ENCODE measurements around the gene MCC. TPM values are rescaled to one million over a fixed set of nuclear protein-coding genes. Genes with fewer than 3 reads are reported as not detected.

MCC gene
- total and polyA plus RNA-seq, 4 donors: 9.0 to 47.3 (median 14.7) TPM

- Histone ChIP-seq H3K27me3 (ENCODE audit: control insufficient read depth in 4 of 4, insufficient read depth in 4 of 4, low read length in 3 of 4) (no peaks in the 10 kb centered on the region), H3K36me3 (ENCODE audit: control insufficient read depth in 4 of 4, insufficient read depth in 3 of 4, low read depth in 1 of 4, low read length in 3 of 4) (no peaks in the 10 kb centered on the region), H3K4me1 (ENCODE audit: control insufficient read depth in 4 of 4, insufficient read depth in 4 of 4, low read length in 3 of 4) (no peaks in the 10 kb centered on the region), H3K4me3 (ENCODE audit: low read depth in 1 of 3, low read length in 3 of 3) (no peak overlapping the region), H3K27ac (ENCODE audit: low read depth in 1 of 2, low read length in 2 of 2) (no peak overlapping the region), H3K9me3 (ENCODE audit: control insufficient read depth in 4 of 4, low read length in 3 of 4) (no peaks in the 10 kb centered on the region), H3K9ac (ENCODE audit: low read depth in 1 of 2, low read length in 2 of 2) (no peak overlapping the region)
- WGBS: 70% methylated on average over 3 of the region's 3 CpGs
- no peak for DNase-seq (ENCODE audit: low spot score)
- TF ChIP-seq ZBTB33 (IDR thresholded peaks at IDR 0.05) (no peak), HNF4G (IDR thresholded peaks at IDR 0.05) (no peak), GABPA (IDR thresholded peaks at IDR 0.05 in 1 of 2, conservative IDR thresholded peaks at IDR 0.05 in 1 of 2) (no peak), RXRA (IDR thresholded peaks at IDR 0.05) (no peak), HNF4A (conservative IDR thresholded peaks at IDR 0.05) (no peak), NR2F2 (IDR thresholded peaks at IDR 0.05) (no peak), SP1 (IDR thresholded peaks at IDR 0.05) (no peak), RAD21 (IDR thresholded peaks at IDR 0.05) (no peak), YY1 (IDR thresholded peaks at IDR 0.05) (no peak), CTCF (IDR thresholded peaks at IDR 0.05; ENCODE audit: low read depth, low read length, missing input control) (no peak), EGR1 (IDR thresholded peaks at IDR 0.05; ENCODE audit: low read depth in 2 of 2) (no peak), FOXA2 (IDR thresholded peaks at IDR 0.05) (no peak)
Measured at GRCh38 chr5:113338628-113339027, 149.6 kb downstream of the MCC start.

- Histone ChIP-seq H3K36me3 (ENCODE audit: control insufficient read depth in 4 of 4, insufficient read depth in 3 of 4, low read depth in 1 of 4, low read length in 3 of 4) (no peaks in the 10 kb centered on the region), H3K9me3 (ENCODE audit: control insufficient read depth in 4 of 4, low read length in 3 of 4) (no peaks in the 10 kb centered on the region), H3K9ac (ENCODE audit: low read depth in 1 of 2, low read length in 2 of 2) (no peak overlapping the region), H3K27me3 (ENCODE audit: control insufficient read depth in 4 of 4, insufficient read depth in 4 of 4, low read length in 3 of 4) (no peaks in the 10 kb centered on the region), H3K27ac (ENCODE audit: low read depth in 1 of 2, low read length in 2 of 2) (no peak overlapping the region), H3K4me3 (ENCODE audit: low read depth in 1 of 3, low read length in 3 of 3) (no peak overlapping the region), H3K4me1 (ENCODE audit: control insufficient read depth in 4 of 4, insufficient read depth in 4 of 4, low read length in 3 of 4) (no peaks in the 10 kb centered on the region)
- no peak for TF ChIP-seq REST (IDR thresholded peaks at IDR 0.05)
- no peak for TF ChIP-seq GABPA (IDR thresholded peaks at IDR 0.05 in 1 of 2, conservative IDR thresholded peaks at IDR 0.05 in 1 of 2)
- no peak for TF ChIP-seq ZBTB33 (IDR thresholded peaks at IDR 0.05)
- TF ChIP-seq TAF1 (conservative IDR thresholded peaks at IDR 0.05): no peak
- 91% methylated on average over 6 of the region's 6 CpGs for WGBS
- no peak for DNase-seq (ENCODE audit: low spot score)
Measured at GRCh38 chr5:113337515-113338415, 150.5 kb downstream of the MCC start.

Data from liver (tissue), 9 donors.